Measurements from ENCODE around the gene PGAM5.

The PGAM5 gene

GRCh38 chr12:132771126-132771838 is 60.6 kb downstream of the PGAM5 start:
- Mint-ChIP-seq H3K4me3 (peak overlapping the region; percentile 34), H3K4me1 (ENCODE audit: low read depth) (peaks cover 71% of the 10 kb centered on the region), H3K27ac (peak overlapping the region; percentile 50), H3K36me3 (ENCODE audit: low read depth) (peaks cover 45% of the 10 kb centered on the region), H3K9me3 (no peaks in the 10 kb centered on the region), H3K27me3 (no peaks in the 10 kb centered on the region)

Data from stimulated activated naive CD8-positive, alpha-beta T cell treated with anti-CD3 and anti-CD28 coated beads, Interleukin-15, Interleukin-2, amounts not matched to agents 100 ng/mL and 50 ng/mL, for 24 hours (primary cell).